ENCODE measurements around the gene ALKBH5. TPM values are rescaled to one million over a fixed set of nuclear protein-coding genes. Genes with fewer than 3 reads are reported as not detected.
A peak's percentile ranks its signal among the peaks of the same experiment; 100 is the strongest.

Gene ALKBH5
- total and polyA plus RNA-seq, 10 of the 15 experiments (the other 5 are each of a cell fraction or from before 2014, with no cell fraction given): 13.7 to 99.9 (median 52.4) TPM

DNA sequence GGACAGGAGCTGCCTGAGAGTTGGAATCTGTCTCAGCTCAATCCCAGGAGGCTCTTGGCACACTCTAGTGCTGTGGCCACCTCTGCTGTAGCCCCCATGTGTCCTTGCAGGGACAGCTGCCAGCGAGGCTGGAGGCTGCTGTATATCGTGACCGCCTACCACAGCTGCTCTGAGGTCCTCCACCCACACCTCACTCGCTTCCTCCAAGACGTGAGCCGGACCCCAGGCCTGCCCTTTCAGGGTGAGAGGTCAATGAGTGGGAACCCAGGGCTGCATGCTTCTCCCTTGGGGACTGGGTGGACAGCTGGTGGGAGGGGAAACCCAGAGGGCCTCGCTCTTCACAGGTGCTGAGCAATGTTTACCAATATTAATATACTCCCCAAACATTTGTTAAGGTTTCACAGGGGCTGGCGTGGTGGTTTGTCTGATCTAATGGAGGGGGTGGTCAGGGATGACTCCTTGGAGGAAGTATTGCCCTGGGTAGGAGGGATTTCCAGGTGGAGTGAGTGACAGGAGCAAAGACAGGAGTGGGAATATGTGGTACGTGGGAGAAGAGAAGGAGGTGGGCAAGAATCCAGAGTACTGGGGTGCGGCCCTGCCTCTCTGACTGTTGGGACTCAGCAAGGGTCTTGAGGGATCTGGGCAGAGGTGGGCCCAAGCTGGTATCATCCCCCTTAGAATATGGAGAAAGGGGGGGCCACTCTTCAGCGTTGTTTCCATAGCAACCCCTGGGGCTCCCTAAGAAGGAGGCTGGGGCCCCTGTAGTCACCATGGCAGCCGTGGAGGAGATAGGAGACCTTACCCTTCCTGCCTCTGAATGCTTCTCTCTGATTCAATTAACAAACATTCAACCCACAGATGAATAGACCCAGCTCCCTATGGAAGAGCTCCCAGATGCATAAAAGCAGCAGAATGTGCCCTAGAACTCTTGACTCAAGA is 22.2 kb upstream of the ALKBH5 start (continued):
- no peak for TF ChIP-seq KLF5 (IDR thresholded peaks at IDR 0.05; ENCODE audit: partially characterized antibody)
- no peak; the same call in 1 of the 2 replicates for TF ChIP-seq NFIC (IDR thresholded peaks at IDR 0.05; ENCODE audit: low read depth, low read length)
- TF ChIP-seq, protein P1, sequence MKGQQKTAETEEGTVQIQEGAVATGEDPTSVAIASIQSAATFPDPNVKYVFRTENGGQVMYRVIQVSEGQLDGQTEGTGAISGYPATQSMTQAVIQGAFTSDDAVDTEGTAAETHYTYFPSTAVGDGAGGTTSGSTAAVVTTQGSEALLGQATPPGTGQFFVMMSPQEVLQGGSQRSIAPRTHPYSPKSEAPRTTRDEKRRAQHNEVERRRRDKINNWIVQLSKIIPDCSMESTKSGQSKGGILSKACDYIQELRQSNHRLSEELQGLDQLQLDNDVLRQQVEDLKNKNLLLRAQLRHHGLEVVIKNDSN (IDR thresholded peaks at IDR 0.05; ENCODE audit: borderline replicate concordance, extremely low read length, insufficient read depth, low read depth, low read length): no peak
- no peak for TF ChIP-seq HDAC6 (IDR thresholded peaks at IDR 0.05; ENCODE audit: unreplicated experiment)
- TF ChIP-seq, protein P2, sequence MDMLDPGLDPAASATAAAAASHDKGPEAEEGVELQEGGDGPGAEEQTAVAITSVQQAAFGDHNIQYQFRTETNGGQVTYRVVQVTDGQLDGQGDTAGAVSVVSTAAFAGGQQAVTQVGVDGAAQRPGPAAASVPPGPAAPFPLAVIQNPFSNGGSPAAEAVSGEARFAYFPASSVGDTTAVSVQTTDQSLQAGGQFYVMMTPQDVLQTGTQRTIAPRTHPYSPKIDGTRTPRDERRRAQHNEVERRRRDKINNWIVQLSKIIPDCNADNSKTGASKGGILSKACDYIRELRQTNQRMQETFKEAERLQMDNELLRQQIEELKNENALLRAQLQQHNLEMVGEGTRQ (IDR thresholded peaks at IDR 0.05; ENCODE audit: borderline replicate concordance, low read depth, low read length): no peak
- no peak for TF ChIP-seq ETV6 (conservative IDR thresholded peaks at IDR 0.05 in 1 of 2, IDR thresholded peaks at IDR 0.05 in 1 of 2; ENCODE audit: borderline replicate concordance in 1 of 2, low read depth in 1 of 2)
- no peak for TF ChIP-seq RCOR1 (conservative IDR thresholded peaks at IDR 0.05; ENCODE audit: low read depth, low read length)
- no peak for TF ChIP-seq NR2C2 (IDR thresholded peaks at IDR 0.05; ENCODE audit: borderline replicate concordance, control insufficient read depth, insufficient read length, low read depth)
- peak; percentile 45; the same call in 1 of the 2 replicates for TF ChIP-seq CREM (IDR thresholded peaks at IDR 0.05; ENCODE audit: low read depth)
- peak; percentile 99 for TF ChIP-seq NR2F1 (conservative IDR thresholded peaks at IDR 0.05)
- TF ChIP-seq, protein P3, sequence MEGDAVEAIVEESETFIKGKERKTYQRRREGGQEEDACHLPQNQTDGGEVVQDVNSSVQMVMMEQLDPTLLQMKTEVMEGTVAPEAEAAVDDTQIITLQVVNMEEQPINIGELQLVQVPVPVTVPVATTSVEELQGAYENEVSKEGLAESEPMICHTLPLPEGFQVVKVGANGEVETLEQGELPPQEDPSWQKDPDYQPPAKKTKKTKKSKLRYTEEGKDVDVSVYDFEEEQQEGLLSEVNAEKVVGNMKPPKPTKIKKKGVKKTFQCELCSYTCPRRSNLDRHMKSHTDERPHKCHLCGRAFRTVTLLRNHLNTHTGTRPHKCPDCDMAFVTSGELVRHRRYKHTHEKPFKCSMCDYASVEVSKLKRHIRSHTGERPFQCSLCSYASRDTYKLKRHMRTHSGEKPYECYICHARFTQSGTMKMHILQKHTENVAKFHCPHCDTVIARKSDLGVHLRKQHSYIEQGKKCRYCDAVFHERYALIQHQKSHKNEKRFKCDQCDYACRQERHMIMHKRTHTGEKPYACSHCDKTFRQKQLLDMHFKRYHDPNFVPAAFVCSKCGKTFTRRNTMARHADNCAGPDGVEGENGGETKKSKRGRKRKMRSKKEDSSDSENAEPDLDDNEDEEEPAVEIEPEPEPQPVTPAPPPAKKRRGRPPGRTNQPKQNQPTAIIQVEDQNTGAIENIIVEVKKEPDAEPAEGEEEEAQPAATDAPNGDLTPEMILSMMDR (IDR thresholded peaks at IDR 0.05 in 2 of 3, conservative IDR thresholded peaks at IDR 0.05 in 1 of 3; ENCODE audit: control insufficient read depth in 2 of 3, extremely low read depth in 1 of 3, insufficient read depth in 1 of 3, low read depth in 3 of 3, low read length in 3 of 3): no peak
- no peak for TF ChIP-seq EZH2 (IDR thresholded peaks at IDR 0.05; ENCODE audit: borderline replicate concordance, control insufficient read depth, low read depth, low read length)
- no peak for TF ChIP-seq PAX8 (IDR thresholded peaks at IDR 0.05)
- TF ChIP-seq ESRRA (IDR thresholded peaks at IDR 0.05; ENCODE audit: low read length): no peak
- TF ChIP-seq FOXK2 (IDR thresholded peaks at IDR 0.05): no peak
- no peak for TF ChIP-seq TAF1 (IDR thresholded peaks at IDR 0.05; ENCODE audit: borderline replicate concordance, low read depth, low read length)
- TF ChIP-seq, protein P4, sequence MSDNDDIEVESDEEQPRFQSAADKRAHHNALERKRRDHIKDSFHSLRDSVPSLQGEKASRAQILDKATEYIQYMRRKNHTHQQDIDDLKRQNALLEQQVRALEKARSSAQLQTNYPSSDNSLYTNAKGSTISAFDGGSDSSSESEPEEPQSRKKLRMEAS (IDR thresholded peaks at IDR 0.05; ENCODE audit: low read depth, low read length): peak; percentile 15; the same call in 1 of the 2 replicates
- TF ChIP-seq NFXL1 (IDR thresholded peaks at IDR 0.05; ENCODE audit: borderline replicate concordance): no peak
- TF ChIP-seq NR2C1 (IDR thresholded peaks at IDR 0.05): peak; percentile 88
- peak in 1 of 2 experiments; percentile 9; a peak in 1 of 4 replicates for TF ChIP-seq EP300 (IDR thresholded peaks at IDR 0.05; ENCODE audit: borderline replicate concordance in 1 of 2, control insufficient read depth in 1 of 2, low read depth in 2 of 2, low read length in 2 of 2)
- TF ChIP-seq IKZF1 (conservative IDR thresholded peaks at IDR 0.05): peak; percentile 70
- no peak for TF ChIP-seq JUNB (IDR thresholded peaks at IDR 0.05)
- TF ChIP-seq, protein P5, sequence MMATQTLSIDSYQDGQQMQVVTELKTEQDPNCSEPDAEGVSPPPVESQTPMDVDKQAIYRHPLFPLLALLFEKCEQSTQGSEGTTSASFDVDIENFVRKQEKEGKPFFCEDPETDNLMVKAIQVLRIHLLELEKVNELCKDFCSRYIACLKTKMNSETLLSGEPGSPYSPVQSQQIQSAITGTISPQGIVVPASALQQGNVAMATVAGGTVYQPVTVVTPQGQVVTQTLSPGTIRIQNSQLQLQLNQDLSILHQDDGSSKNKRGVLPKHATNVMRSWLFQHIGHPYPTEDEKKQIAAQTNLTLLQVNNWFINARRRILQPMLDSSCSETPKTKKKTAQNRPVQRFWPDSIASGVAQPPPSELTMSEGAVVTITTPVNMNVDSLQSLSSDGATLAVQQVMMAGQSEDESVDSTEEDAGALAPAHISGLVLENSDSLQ (IDR thresholded peaks at IDR 0.05): peak; percentile 71
- peak; percentile 63 for TF ChIP-seq GATAD2B (conservative IDR thresholded peaks at IDR 0.05; ENCODE audit: low read depth)

Data from GM12878 (cell line).